PFSK-1 (cell line): ENCODE measurements around the gene YIPF1.

Source experiments
- POLR2AphosphoS5 ChIP-seq: IDR thresholded peaks from 2 replicates; pipeline ENCODE4 v1.6.1; 2012; ENCODE audit warnings: low read depth, mild to moderate bottlenecking, control low read depth, low read length, moderate library complexity
- REST ChIP-seq, 2 experiments: IDR thresholded peaks; 2 replicates each; pipeline versions ENCODE4 v1.6.1 to v1.8.0; 2011 to 2012; ENCODE audit warnings: low read depth in 2 of 2, low read length in 2 of 2, control low read depth in 1 of 2, inconsistent platforms in 1 of 2, mild to moderate bottlenecking in 1 of 2, moderate library complexity in 1 of 2; ENCODE audit not compliant: insufficient read depth in 1 of 2

GRCh38 chr1:53918343-53918742, 28.7 kb upstream of the YIPF1 start:
- no peak for TF ChIP-seq REST (IDR thresholded peaks at IDR 0.05; ENCODE audit: insufficient read depth in 1 of 2, low read depth in 2 of 2, low read length in 2 of 2)
- no peak for TF ChIP-seq POLR2AphosphoS5
